ENCODE results near the gene PLEKHA7. TPM values are rescaled to one million over a fixed set of nuclear protein-coding genes. Genes with fewer than 3 reads are reported as not detected.
A peak's percentile ranks its signal among the peaks of the same experiment; 100 is the strongest.

The PLEKHA7 gene
- total and polyA plus RNA-seq, 2 of the 13 experiments (the other 11 are each of a cell fraction or from before 2014, with no cell fraction given) = 17.5 to 18.7 TPM

- TF ChIP-seq ZZZ3 (CRISPR knock-in tag; IDR thresholded peaks at IDR 0.05; ENCODE audit: borderline replicate concordance) = no peak
- no peak for TF ChIP-seq ZNF652 (CRISPR knock-in tag; IDR thresholded peaks at IDR 0.05; ENCODE audit: borderline replicate concordance, low read depth)
- no peak for TF ChIP-seq ZNF235 (CRISPR knock-in tag; IDR thresholded peaks at IDR 0.05; ENCODE audit: borderline replicate concordance)
- TF ChIP-seq SNAI1 (CRISPR knock-in tag; IDR thresholded peaks at IDR 0.05; ENCODE audit: borderline replicate concordance) = no peak
- no peak for TF ChIP-seq ZNF510 (CRISPR knock-in tag; IDR thresholded peaks at IDR 0.05; ENCODE audit: low read depth)
Observed at GRCh38 chr11:16806791-16807190, 207.4 kb downstream of the PLEKHA7 start (continued).

- H3K79me2 ChIP-seq (ENCODE audit: insufficient read depth, low read length) = no peaks in the 10 kb centered on the region
- H3K9me3 ChIP-seq (ENCODE audit: low read length) = no peaks in the 10 kb centered on the region
- peak overlapping the region; percentile 36; the same call in 1 of the 2 replicates for H3K4me2 ChIP-seq (ENCODE audit: low read depth, low read length)
- H3K4me1 ChIP-seq (ENCODE audit: insufficient read depth, low read length) = peaks cover 41% of the 10 kb centered on the region
- in situ Hi-C loops (cut with HindIII; ENCODE audit: extremely low pct_ligation_motif_present, low pct_unique_long_range_greater_than_20kb) (loop anchor here (10.0 kb wide), 1 partner anchor 269 kb away; the partner anchor contains the start of gene RPS13), intact Hi-C loops (cut with micrococcal nuclease; ENCODE audit: unreplicated experiment) (loop anchor here (1.0 kb wide), 1 partner anchor 18 kb away; no protein-coding TSS in a partner anchor)
- H4K20me1 ChIP-seq (ENCODE audit: insufficient read depth, low read length) = peaks cover 6% of the 10 kb centered on the region; the same call in 1 of the 2 replicates
- peaks cover 19 to 25% of the 10 kb centered on the region in 2 experiments for H3K36me3 ChIP-seq (replicated peaks in 1 of 2; ENCODE audit: control insufficient read depth in 1 of 2, insufficient read depth in 2 of 2, low read length in 2 of 2)
- peak; percentile 91 for DNase-seq (ENCODE audit: low spot score)
- H3K9ac ChIP-seq (ENCODE audit: insufficient read depth, low read depth, low read length) = no peak overlapping the region; the same call in 1 of the 2 replicates
- H2AFZ ChIP-seq (ENCODE audit: low read length) = no peak overlapping the region
- ChIA-PET POLR2A (no interaction called here), CTCF (ENCODE audit: low intra/inter-chr PET ratio, low total read pairs) (no interaction called here)
- no peaks in the 10 kb centered on the region for H3K27me3 ChIP-seq (ENCODE audit: control insufficient read depth in 1 of 2, insufficient read depth in 2 of 2, low read length in 2 of 2)
- H3K27ac ChIP-seq (ENCODE audit: extremely low read length, insufficient read depth, low read length) = peak overlapping the region; percentile 24
- peak; percentile 92 for ATAC-seq
- peak; percentile 98 for FAIRE-seq
- BruUV-seq (replicated peaks) = no TSS peak
- 13% methylated on average over 8 of the region's 8 CpGs for WGBS (ENCODE audit: low lambda C conversion rate)
- no peak overlapping the region for H3K4me3 ChIP-seq (replicated peaks in 1 of 3; ENCODE audit: insufficient read depth in 1 of 3, low read depth in 2 of 3, low read length in 3 of 3)
- TF ChIP-seq EEA1 (CRISPR knock-in tag; IDR thresholded peaks at IDR 0.05; ENCODE audit: borderline replicate concordance) (no peak), NFATC3 (CRISPR knock-in tag; IDR thresholded peaks at IDR 0.05) (no peak), KLF12 (CRISPR knock-in tag; IDR thresholded peaks at IDR 0.05; ENCODE audit: borderline replicate concordance) (no peak), NR2C2 (CRISPR knock-in tag; IDR thresholded peaks at IDR 0.05; ENCODE audit: borderline replicate concordance) (no peak), FOXP4 (CRISPR knock-in tag; IDR thresholded peaks at IDR 0.05) (0 out of 2 replicates have a peak, but pooled peaks have one; percentile 34), ZNF574 (CRISPR knock-in tag; IDR thresholded peaks at IDR 0.05) (0 out of 2 replicates have a peak, but pooled peaks have one; percentile 29), SOX5 (CRISPR knock-in tag; IDR thresholded peaks at IDR 0.05; ENCODE audit: borderline replicate concordance) (0 out of 2 replicates have a peak, but pooled peaks have one; percentile 49), RARA (CRISPR knock-in tag; IDR thresholded peaks at IDR 0.05) (peak; percentile 99), LCORL (IDR thresholded peaks at IDR 0.05) (peak; percentile 47; the same call in 1 of the 2 replicates), LCORL (CRISPR knock-in tag; IDR thresholded peaks at IDR 0.05) (peak; percentile 65), SKI (IDR thresholded peaks at IDR 0.05; ENCODE audit: partially characterized antibody) (peak; percentile 56), MYNN (CRISPR knock-in tag; IDR thresholded peaks at IDR 0.05; ENCODE audit: low read depth) (no peak), SAP130 (CRISPR knock-in tag; IDR thresholded peaks at IDR 0.05; ENCODE audit: low read depth) (peak; percentile 61)
Observed at GRCh38 chr11:16805938-16806337, 208.3 kb downstream of the PLEKHA7 start.
